WERI-Rb-1 (cell line): ENCODE measurements around the gene SIN3A.
"Not testable (repeated sequence)": the region's sequence is repeated elsewhere in the genome, so short reads cannot be mapped to it uniquely, and the experiment has no call there.

Experiments used
- DNase-seq: peaks from one replicate; pipeline ENCODE4 v3.0.0-alpha.2; 2020
- H3K27ac ChIP-seq: fragments of 250-450 bp; sonication (Bioruptor Pico); 2 replicates; pipeline ENCODE4 v1.5.1; 2020; ENCODE audit warnings: mild to moderate bottlenecking, moderate library complexity
- H3K27me3 ChIP-seq: fragments of 250-450 bp; sonication (Bioruptor Pico); 2 replicates; pipeline ENCODE4 v1.5.1; 2021; ENCODE audit warnings: mild to moderate bottlenecking, low read depth, moderate library complexity; ENCODE audit not compliant: insufficient read depth, severe bottlenecking
- H3K36me3 ChIP-seq: fragments of 250-450 bp; sonication (Bioruptor Pico); 2 replicates; pipeline ENCODE4 v1.5.1; 2020; ENCODE audit warnings: mild to moderate bottlenecking, moderate library complexity
- H3K4me3 ChIP-seq: 2 replicates; pipeline ENCODE4 v1.5.1; 2011; ENCODE audit warnings: low read depth, mild to moderate bottlenecking, control low read depth, low read length
- H3K9me3 ChIP-seq: fragments of 250-450 bp; sonication (Bioruptor Pico); 2 replicates; pipeline ENCODE4 v1.5.1; 2021; ENCODE audit warnings: mild to moderate bottlenecking, moderate library complexity; ENCODE audit not compliant: severe bottlenecking
- TF ChIP-seq, protein P1 (sequence below): IDR thresholded peaks from 2 replicates; pipeline ENCODE4 v1.5.1; 2011; ENCODE audit warnings: low read depth, mild to moderate bottlenecking, control low read depth, inconsistent platforms, low read length

The SIN3A gene

DNA sequence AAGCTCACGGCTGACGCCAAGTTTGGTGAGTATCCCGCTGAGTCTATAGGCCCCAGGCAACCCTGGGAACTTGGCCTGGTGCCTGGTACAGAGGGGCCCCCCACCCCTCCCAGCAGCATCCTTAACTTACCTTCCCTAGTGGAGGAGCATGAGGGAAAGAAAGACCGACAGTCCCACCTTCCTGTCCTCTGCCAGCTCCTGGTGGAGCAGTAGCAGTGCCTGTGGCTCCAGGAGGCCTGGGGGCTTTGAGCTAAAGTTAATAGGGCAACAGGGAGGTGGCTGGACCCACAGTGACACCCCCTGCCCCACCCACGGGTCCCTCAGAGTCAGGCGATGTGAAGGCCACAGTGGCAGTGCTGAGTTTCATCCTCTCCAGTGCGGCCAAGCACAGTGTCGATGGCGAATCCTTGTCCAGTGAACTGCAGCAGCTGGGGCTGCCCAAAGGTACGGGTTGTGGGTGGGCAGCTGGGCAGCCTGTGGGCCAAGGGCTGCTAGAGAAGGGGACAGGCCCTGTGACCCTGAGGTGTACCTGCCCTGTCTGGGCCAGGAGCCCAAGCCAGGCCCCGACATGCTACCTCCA, 112.7 kb downstream of the SIN3A start:
- H3K9me3 ChIP-seq = no peaks in the 10 kb centered on the region
- TF ChIP-seq, protein P1, sequence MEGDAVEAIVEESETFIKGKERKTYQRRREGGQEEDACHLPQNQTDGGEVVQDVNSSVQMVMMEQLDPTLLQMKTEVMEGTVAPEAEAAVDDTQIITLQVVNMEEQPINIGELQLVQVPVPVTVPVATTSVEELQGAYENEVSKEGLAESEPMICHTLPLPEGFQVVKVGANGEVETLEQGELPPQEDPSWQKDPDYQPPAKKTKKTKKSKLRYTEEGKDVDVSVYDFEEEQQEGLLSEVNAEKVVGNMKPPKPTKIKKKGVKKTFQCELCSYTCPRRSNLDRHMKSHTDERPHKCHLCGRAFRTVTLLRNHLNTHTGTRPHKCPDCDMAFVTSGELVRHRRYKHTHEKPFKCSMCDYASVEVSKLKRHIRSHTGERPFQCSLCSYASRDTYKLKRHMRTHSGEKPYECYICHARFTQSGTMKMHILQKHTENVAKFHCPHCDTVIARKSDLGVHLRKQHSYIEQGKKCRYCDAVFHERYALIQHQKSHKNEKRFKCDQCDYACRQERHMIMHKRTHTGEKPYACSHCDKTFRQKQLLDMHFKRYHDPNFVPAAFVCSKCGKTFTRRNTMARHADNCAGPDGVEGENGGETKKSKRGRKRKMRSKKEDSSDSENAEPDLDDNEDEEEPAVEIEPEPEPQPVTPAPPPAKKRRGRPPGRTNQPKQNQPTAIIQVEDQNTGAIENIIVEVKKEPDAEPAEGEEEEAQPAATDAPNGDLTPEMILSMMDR = no peak
- no peaks in the 10 kb centered on the region for H3K27me3 ChIP-seq
- no peak overlapping the region for H3K27ac ChIP-seq
- no peak overlapping the region for H3K4me3 ChIP-seq
- peaks cover 16% of the 10 kb centered on the region for H3K36me3 ChIP-seq
- DNase-seq = no peak

DNA sequence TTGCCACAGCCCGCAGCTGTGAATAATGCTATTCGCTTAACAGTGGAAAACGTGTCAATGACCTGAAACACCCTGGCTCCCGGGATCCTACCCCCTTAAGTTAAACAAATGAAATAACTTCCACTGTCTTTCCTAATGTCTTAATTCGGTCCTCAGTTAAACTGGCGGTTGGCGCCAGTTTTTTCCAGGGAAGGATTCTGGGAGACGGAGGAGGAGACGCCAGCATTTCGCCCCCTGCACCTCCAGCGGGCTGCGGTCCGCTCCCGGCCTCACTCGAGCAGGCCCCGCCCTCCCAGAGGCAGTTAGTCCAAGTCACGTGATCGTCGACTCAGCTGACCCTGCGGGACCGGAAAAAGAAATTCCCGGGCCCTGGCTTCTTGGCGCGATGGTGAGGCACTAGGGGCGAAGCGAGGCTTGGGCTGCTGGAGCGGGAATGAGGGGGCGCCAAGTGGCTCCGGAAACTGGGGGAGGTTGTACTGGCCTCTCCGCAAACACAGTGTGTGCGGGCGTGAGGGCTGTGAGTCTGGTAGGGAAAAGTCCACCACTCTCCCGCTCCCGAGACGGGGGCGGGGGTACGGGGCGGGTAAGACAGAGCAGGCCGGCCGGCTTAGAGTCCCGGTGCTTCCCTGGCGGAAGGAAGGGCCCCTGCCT, 115.7 kb downstream of the SIN3A start, which contains the start of gene COMMD4:
TSS of gene COMMD4 (plus strand) at position 359 of the 651 bp plus-strand sequence. CDS start at position 386, 27 bp downstream.
- no peaks in the 10 kb centered on the region for H3K9me3 ChIP-seq
- TF ChIP-seq, protein P1 = no peak
- DNase-seq = peak; percentile 98
- H3K27ac ChIP-seq = peak within 1 kb of the TSS; percentile 94
- peaks cover 11% of the 10 kb centered on the region for H3K36me3 ChIP-seq
- H3K27me3 ChIP-seq = no peaks in the 10 kb centered on the region
- H3K4me3 ChIP-seq = peak within 1 kb of the TSS; percentile 93

DNA sequence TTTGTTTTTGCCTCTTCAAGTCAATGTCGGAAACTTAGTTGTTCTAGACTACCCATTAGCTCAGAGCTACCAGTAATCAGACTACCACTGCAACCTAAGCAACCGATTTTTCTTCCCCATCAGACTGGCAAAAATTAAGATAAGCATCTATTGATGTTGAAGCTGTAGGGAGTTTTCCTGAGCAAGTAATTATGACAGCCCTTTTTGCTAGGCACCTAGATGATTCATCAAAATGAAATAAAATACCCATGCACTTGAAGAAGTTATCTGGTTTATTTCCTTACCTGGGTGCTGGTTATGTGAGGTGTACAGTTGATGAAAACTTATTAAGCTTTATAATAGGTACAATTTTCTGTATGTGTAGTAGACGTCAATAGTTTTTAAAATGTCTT, 116.2 kb downstream of the SIN3A start:
- Histone ChIP-seq H3K27ac (peak overlapping the region; percentile 94), H3K27me3 (no peaks in the 10 kb centered on the region), H3K36me3 (peaks cover 10% of the 10 kb centered on the region), H3K9me3 (no peaks in the 10 kb centered on the region), H3K4me3 (peak overlapping the region; percentile 93)
- no peak for DNase-seq
- TF ChIP-seq, protein P1 = no peak

DNA sequence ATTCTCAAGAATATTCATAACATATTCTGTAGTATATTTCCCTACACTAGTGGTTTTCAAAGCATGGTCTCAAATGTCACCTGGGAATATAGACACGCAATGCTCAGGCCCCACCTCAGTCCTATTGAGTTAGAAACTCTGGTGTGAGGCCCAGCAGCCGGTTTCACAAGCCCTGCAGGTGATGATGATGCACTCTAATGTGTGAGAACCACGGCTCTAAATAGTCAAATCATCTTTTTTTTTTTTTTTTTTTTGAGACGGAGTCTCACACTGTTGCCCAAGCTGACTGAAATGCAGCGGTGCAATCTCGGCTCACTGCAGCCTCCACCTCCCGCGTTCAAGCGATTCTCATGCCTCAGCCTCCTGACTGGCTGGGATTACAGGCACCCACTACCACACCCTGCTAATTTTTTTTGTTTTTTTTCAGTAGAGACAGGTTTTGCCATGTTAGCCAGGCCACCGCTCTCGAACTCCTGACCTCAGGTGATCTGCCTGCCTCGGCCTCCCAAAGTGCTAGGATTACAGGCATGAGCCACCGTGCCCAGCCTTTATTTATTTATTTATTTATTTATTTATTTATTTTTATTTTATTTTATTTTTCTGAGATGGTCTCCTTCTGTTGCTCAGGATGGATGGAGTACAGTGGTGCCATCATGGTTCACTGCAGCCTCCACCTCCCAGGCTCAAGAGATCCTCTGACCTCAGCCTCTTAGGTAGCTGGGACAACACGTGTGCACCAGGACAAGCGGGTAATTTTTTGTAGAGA, 117.7 kb downstream of the SIN3A start:
- not testable (repeated sequence) for H3K9me3 ChIP-seq, H3K27me3 ChIP-seq, H3K27ac ChIP-seq, H3K36me3 ChIP-seq, H3K4me3 ChIP-seq, DNase-seq

DNA sequence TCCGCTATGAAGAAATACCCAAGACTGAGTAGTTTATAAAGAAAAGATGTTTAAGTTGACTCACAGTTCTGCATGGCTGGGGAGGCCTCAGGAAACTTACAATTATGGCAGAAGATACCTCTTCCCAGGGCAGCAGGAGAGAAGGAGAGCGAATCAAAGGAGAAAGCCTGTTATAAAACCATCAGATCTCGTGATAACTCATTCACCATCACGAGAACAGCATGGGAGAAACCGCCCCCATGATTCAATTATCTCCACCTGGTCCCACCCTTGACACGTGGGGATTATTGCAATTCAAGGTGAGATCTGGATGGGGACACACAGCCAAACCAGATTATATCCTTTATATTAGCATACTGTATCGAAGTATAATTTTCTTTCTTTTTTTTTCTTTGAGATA, 119.4 kb downstream of the SIN3A start:
- not testable (repeated sequence) for H3K27me3 ChIP-seq, H3K4me3 ChIP-seq, H3K36me3 ChIP-seq, H3K27ac ChIP-seq, DNase-seq, H3K9me3 ChIP-seq

DNA sequence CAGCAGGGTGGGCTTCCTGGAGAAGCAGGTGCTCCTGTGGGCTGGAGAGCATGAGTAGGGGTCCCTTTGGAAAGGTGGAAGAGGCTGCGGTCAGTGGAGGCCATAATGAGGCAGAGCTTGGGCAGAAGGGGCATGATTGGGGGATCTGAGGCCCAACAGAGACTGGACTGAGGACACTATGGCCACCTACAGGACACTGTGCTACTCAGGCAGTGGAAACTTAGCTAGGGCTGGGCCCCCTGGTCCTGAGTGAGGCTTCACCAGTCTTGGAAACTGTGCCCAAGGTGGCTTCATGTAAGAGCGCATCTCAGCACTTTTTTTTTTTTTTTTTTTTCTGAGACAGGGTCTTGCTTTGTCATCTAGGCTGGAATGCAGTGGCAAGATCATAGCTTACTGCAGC, 121.9 kb downstream of the SIN3A start:
- Histone ChIP-seq H3K27me3 (no peaks in the 10 kb centered on the region), H3K36me3 (no peaks in the 10 kb centered on the region), H3K4me3 (no peak overlapping the region), H3K9me3 (no peaks in the 10 kb centered on the region), H3K27ac (no peak overlapping the region)
- TF ChIP-seq, protein P1 = peak; percentile 24; the same call in 1 of the 2 replicates
- no peak for DNase-seq
